HTR-8/SVneo (cell line): ENCODE results near the gene ASPG.

Experiments
- DNase-seq: peaks from one replicate; pipeline ENCODE4 v3.0.0; 2011; ENCODE audit warnings: low spot score, mixed read lengths; ENCODE audit not compliant: insufficient read length
- FAIRE-seq: peaks from 2 replicates; lab custom pipeline; 2011; peaks lifted over from hg19 to GRCh38; lab: Jason Lieb, UNC

The ASPG gene

GRCh38 chr14:104073764-104074163 lies 11.7 kb upstream of the ASPG start:
- no peak for DNase-seq
- FAIRE-seq = no peak

- FAIRE-seq (no peak), DNase-seq (no peak)
Measured at GRCh38 chr14:104075530-104076151, 9.9 kb upstream of the ASPG start.

GRCh38 chr14:104076743-104077142 lies 8.8 kb upstream of the ASPG start:
- FAIRE-seq = no peak
- DNase-seq = no peak

- FAIRE-seq = peak; percentile 91
- peak; percentile 94 for DNase-seq
Measured at GRCh38 chr14:104078031-104078455, 7.5 kb upstream of the ASPG start.

- no peak for FAIRE-seq
Measured at GRCh38 chr14:104080376-104081260, 4.9 kb upstream of the ASPG start.

GRCh38 chr14:104081261-104081835 lies 4.2 kb upstream of the ASPG start:
- no peak for FAIRE-seq
- no peak for DNase-seq

More at GRCh38 chr14:104080376-104081260, 4.9 kb upstream of the ASPG start:
- DNase-seq = no peak

- FAIRE-seq = no peak
- DNase-seq = no peak
Measured at GRCh38 chr14:104081951-104082464, 3.5 kb upstream of the ASPG start.

- FAIRE-seq = no peak
- DNase-seq = no peak
Measured at GRCh38 chr14:104082807-104083206, 2.7 kb upstream of the ASPG start.

GRCh38 chr14:104084251-104085002 lies 1.1 kb upstream of the ASPG start:
- DNase-seq (no peak), FAIRE-seq (no peak)

- DNase-seq (no peak), FAIRE-seq (no peak)
Measured at GRCh38 chr14:104085889-104086201, 345 bp downstream of the ASPG start.

- FAIRE-seq = no peak
Measured at GRCh38 chr14:104086210-104086660, 735 bp downstream of the ASPG start.

GRCh38 chr14:104086661-104087461 lies 1.4 kb downstream of the ASPG start:
- DNase-seq = no peak
- FAIRE-seq = no peak

More at GRCh38 chr14:104086210-104086660, 735 bp downstream of the ASPG start:
- DNase-seq = no peak

GRCh38 chr14:104087505-104087904 lies 2.0 kb downstream of the ASPG start:
- no peak for DNase-seq

GRCh38 chr14:104087981-104088850 lies 2.7 kb downstream of the ASPG start:
- DNase-seq (no peak), FAIRE-seq (no peak)

More at GRCh38 chr14:104087505-104087904, 2.0 kb downstream of the ASPG start:
- FAIRE-seq = no peak

- FAIRE-seq (no peak), DNase-seq (no peak)
Measured at GRCh38 chr14:104090071-104090748, 4.7 kb downstream of the ASPG start.

- no peak for FAIRE-seq
- no peak for DNase-seq
Measured at GRCh38 chr14:104091061-104091926, 5.8 kb downstream of the ASPG start.
